ELR (cell line): ENCODE data around the gene STARD3.
"Not testable (repeated sequence)": the region's sequence is repeated elsewhere in the genome, so short reads cannot be mapped to it uniquely, and the experiment has no call there.

ENCODE experiments used
- DNase-seq: peaks from one replicate; pipeline ENCODE4 v3.0.0-alpha.2; 2015; ENCODE audit warnings: low read depth

STARD3 gene

DNA sequence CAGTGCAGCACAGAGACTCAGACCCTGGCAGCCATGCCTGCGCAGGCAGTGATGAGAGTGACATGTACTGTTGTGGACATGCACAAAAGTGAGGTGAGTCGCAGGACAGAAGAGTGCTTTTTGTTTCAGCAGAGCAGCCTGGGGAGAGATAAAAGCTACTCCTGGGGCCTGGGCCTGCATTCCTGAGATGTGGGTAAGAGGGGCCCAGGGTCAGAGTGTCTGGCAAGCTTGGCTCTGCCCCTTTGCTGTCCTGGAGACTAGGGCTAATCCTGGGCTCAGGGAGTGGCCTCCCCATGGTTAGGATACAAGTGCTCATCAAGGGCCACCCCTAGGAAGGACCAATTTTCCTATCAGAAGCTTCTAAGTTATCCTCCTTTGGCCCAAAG is 58.1 kb downstream of the STARD3 start:
- no peak for DNase-seq

- no peak for DNase-seq
These were observed 59.8 kb downstream of the STARD3 start for GRCh38 chr17:39696731-39697130.

- DNase-seq: no peak
These were observed 61.0 kb downstream of the STARD3 start for GRCh38 chr17:39697961-39698360.

DNA sequence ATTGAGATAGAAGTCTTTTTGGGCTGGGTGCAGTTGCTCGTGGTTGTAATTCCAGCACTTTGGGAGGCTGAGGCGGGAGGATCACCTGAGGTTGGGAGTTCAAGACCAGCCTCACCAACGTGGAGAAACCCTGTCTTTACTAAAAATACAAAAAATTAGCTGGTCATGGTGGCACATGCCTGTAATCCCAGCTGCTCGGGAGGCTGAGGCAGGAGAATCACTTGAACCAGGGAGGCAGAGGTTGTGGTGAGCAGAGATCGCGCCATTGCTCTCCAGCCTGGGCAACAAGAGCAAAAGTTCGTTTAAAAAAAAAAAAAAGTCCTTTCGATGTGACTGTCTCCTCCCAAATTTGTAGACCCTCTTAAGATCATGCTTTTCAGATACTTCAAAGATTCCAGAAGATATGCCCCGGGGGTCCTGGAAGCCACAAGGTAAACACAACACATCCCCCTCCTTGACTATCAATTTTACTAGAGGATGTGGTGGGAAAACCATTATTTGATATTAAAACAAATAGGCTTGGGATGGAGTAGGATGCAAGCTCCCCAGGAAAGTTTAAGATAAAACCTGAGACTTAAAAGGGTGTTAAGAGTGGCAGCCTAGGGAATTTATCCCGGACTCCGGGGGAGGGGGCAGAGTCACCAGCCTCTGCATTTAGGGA is 62.3 kb downstream of the STARD3 start:
- not testable (repeated sequence) for DNase-seq

DNA sequence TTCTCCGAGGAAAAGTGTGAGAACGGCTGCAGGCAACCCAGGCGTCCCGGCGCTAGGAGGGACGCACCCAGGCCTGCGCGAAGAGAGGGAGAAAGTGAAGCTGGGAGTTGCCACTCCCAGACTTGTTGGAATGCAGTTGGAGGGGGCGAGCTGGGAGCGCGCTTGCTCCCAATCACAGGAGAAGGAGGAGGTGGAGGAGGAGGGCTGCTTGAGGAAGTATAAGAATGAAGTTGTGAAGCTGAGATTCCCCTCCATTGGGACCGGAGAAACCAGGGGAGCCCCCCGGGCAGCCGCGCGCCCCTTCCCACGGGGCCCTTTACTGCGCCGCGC is 62.8 kb downstream of the STARD3 start, which contains the start of gene ERBB2:
ERBB2 (plus strand) TSS at position 247 of the 330 bp plus-strand sequence. CDS start 175 bp downstream, outside the sequence.
- peak; percentile 79 for DNase-seq

GRCh38 chr17:39700148-39700987 is 63.4 kb downstream of the STARD3 start:
- DNase-seq: peak; percentile 46

DNA sequence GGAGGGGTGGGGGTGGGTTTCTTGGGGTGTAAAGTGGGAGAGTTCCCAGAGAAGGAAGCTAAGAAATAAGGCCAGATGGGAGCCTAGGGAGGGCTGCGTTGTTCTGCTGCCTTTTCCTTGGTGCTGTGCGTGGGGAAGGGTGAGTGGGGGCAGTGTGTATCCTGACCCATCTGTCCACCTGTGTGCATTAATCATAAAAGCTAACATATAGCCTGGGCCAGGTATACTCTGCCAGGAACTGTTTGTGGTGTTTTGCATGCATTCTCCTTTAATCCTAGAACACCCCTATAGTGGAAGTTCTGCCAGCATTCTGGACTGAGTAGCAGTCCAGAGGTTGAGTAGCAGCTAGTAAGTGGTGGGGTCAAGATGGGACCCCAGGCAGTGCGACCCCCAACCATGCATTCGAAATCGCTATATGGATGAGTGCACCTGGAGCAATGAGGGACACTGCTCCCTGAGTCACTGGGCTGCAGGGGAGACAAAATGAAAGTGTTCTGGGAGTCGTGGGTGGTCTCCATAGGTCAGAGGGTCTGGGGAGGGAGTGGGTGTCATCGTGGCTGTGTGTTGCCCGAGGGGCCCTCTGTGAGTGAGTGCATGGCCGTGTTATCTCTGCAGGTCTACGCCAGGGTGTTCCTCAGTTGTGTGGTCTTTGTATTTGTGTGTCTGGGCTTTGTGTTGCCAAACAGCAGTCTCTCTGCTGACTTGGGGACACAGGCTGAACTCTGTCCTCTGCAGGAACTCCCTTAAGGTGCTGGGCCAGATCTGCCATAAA is 64.3 kb downstream of the STARD3 start:
- no peak for DNase-seq

DNA sequence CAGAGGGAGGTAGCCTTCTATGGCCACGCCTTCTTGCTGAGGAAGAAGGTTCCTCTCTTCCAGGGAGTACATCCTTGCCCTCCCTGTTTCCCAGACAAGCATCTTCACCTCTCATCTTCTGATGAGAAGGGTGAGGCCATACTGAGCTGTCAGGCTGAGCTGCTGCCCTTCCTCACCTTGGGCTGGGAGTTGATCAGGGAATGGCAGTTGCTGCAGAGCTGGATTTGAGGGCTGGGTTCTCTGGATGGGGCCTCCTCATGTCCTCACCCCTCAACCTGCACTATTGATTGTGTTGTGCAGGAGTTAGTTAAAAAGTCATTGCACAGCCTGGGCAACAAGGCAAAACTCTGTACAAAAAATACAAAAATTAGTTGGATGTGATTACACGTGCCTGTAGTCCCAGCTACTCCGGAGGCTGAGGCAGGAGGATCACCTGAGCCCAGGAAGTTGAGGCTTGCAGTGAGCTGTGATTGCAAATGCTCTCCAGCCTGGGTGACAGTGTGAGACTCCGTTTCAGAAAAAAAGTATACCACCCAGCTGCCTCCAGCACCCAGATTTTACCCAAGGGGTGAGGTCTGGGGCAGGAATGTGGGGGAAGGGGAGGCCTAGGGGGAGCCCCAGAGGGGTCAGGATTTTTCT is 65.0 kb downstream of the STARD3 start:
- DNase-seq: no peak

DNA sequence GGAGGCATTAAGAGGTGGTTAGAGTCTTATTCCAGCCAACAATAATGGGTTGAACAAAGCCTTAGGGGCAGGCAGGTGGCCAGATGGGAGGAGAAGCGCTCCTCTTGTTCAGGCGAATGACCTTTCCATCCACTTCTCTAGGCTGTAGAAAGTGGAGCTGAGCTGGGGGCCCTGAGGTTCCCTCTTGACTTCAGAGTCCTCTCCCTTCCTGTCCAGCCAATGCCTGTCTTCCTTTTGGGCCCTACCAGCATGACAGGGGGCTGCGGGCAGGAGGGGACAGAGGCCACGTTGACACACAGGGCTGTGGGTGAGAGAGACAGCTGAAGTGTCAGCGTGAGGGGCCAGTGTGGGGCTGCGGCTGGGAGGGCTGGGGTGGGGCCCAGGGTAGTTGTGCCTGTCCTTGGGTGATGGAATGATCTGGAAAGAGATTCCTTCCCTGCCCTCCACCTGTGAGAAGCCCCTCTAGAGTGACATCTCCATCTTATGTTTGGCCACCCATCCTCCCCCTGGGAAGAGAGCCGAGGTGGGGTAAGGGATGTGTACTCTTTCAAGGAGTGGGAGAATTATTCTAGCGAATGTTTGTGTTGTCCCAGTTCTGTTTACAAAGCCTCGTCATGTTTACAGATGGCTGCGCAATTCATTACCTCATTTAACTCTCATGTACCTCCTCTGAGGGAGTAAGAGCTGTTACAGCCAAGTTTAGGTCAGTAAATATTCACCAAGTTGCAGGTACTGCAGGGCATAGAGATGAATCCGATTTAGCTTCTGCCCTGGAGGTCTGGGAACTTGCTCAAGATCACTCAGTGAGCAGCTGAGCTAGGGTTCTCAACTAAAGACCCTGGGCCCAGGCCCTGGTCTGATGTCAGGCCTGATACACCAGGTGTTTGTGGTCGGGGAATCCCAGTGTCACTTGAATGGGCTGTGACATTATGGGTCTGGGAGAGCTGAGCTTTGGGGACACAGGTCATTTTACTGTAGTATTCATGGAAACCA is 66.3 kb downstream of the STARD3 start:
- no peak for DNase-seq

- DNase-seq: no peak
These were observed 67.0 kb downstream of the STARD3 start for GRCh38 chr17:39703913-39704312.

GRCh38 chr17:39704821-39705551 is 68.0 kb downstream of the STARD3 start:
- no peak for DNase-seq

DNA sequence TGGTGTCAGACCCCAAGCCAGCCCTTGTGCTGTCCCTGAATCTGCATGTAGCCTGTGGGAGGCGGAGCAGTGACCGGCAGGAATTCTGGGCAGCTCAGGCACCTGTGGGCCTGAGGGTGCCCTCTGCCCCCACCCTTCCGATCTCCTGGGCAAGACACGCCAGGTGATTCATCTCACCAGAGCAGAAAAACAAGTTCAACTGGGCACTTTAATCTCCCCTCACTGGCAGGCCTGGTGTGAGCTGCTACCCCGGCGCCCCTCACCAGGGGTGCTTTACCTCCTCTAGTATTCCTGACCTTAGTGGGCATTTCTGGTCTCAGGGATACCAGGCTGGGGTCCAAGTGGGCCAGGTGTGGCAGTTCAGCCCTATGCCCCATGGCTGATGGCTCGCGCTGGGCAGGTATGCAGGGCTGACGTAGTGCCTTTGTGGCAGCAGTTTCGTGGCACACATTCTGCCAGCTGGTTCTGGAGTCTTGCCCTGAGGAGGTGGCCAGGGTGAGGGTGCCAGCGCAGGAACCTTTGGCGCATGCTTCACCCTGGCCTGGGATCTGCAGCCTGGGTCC is 68.9 kb downstream of the STARD3 start:
- DNase-seq: no peak

DNA sequence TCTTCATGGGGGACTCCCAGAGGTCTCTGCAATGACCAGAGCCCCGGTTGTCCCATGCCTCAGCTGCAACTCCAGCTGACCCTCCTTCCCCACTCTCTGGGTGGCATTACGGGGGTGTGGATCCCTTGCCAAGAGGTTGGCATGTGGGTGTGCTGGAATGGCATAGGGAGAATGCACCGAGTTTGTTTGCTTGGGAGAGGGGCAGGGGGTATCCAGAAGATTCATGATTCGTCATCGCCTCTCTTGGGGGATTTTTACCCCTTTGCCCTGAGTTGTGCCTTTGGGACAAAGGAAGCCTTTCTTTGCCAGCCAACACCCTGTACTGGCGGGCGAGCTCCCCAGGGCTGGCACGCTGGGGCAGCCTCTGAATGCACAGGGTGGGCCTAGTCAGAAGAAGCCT is 69.4 kb downstream of the STARD3 start:
- no peak for DNase-seq

DNA sequence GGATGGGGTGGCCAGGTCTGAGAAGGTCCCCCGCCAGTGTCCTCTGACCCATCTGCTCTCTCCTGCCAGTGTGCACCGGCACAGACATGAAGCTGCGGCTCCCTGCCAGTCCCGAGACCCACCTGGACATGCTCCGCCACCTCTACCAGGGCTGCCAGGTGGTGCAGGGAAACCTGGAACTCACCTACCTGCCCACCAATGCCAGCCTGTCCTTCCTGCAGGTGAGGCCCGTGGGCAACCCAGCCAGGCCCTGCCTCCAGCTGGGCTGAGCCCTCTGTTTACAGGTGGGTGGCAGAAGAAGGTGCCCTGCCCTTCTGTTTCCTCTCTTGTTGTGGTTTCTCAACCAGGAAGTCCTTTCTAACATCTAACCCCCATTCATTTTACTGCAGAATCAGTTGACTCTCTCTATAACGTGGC is 70.0 kb downstream of the STARD3 start:
- DNase-seq: no peak

DNA sequence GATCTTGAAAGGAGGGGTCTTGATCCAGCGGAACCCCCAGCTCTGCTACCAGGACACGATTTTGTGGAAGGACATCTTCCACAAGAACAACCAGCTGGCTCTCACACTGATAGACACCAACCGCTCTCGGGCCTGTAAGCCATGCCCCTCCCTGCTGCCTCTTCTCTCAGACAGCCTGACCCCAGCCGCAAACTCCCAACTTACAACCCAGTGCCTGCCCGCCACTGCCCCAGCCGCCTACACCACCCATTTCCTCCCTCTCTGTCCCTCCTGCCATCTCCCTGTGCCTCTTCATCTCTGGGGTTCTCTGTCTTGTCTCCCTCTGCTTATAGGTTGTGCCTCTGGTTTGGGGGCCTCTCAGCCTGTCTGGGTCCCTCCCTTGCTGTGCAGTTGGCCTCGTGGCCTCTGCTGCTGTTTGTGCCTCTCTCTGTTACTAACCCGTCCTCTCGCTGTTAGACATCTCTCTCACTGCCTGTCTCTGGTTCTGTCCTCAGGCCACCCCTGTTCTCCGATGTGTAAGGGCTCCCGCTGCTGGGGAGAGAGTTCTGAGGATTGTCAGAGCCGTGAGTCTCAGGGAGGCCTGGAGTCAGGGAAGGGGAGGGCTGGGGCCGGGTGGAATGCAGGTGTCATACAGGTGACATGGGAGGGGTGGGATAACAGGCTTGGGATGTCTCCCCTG is 72.5 kb downstream of the STARD3 start:
- no peak for DNase-seq

DNA sequence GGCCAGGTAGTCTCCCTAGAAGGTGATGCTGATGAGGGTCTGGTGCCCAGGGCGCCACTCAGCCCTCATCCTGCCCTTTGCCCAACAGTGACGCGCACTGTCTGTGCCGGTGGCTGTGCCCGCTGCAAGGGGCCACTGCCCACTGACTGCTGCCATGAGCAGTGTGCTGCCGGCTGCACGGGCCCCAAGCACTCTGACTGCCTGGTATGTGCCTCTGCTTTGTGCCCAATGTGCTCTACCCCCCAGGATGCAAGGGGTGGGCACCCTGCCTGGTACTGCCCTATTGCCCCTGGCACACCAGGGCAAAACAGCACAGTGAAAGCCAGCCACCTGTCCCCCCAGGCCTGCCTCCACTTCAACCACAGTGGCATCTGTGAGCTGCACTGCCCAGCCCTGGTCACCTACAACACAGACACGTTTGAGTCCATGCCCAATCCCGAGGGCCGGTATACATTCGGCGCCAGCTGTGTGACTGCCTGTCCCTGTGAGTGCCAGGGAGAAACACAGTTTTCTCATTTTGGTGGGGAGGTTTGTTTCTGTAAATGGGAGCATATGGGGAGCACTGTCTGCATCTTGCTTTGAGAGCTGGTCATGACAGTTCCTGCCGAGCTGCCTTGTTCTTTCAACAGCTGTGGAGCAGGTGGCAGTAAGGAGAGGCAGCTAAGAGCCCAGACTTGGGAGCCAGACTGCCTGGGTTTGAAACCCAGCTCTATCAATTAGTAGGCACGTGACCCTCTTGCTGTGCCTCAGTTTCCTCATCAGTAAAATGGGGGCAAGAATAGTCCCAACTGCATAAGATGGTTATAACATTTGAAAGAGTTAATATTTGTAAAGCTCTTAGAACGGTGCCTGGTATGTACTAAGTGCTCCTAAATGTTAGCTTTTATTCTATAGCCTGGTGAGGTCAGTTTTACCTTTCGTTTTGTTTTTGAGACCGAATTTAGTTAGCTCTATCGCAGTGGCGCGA is 73.3 kb downstream of the STARD3 start:
- no peak for DNase-seq

DNA sequence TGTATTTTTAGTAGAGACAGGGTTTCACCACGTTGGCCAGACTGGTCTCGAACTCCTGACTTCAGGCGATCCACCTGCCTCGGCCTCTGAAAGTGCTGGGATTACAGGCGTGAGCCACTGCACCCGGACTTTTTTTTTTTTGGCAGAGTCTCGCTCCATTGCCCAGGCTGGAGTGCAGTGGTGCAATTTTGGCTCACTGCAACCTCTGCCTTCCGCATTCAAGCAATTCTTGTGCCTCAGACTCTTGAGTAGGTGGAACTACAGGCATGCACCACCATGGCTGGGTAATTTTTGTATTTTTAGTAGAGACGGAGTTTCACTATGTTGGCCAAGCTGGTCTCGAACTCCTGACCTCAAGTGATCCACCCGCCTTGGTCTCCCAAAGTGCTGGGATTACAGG is 74.1 kb downstream of the STARD3 start:
- not testable (repeated sequence) for DNase-seq

DNA sequence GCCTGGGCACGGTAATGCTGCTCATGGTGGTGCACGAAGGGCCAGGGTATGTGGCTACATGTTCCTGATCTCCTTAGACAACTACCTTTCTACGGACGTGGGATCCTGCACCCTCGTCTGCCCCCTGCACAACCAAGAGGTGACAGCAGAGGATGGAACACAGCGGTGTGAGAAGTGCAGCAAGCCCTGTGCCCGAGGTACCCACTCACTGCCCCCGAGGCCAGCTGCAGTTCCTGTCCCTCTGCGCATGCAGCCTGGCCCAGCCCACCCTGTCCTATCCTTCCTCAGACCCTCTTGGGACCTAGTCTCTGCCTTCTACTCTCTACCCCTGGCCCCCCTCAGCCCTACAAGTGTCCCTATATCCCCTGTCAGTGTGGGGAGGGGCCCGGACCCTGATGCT is 74.9 kb downstream of the STARD3 start:
- no peak for DNase-seq
